CD4-positive, alpha-beta T cell treated with Interleukin-4 for 4 hours (primary cell): Measurements from ENCODE around the gene ABCF3.

Experiments
- DNase-seq: peaks from one replicate; pipeline ENCODE4 v3.0.0-alpha.2; 2020

Gene ABCF3

GRCh38 chr3:184188080-184188479, 2.1 kb downstream of the ABCF3 start:
- no peak for DNase-seq

- no peak for DNase-seq
Observed at GRCh38 chr3:184189421-184189820, 3.4 kb downstream of the ABCF3 start.

GRCh38 chr3:184192889-184193288, 6.9 kb downstream of the ABCF3 start:
- DNase-seq = no peak

GRCh38 chr3:184193991-184194539, 8.1 kb downstream of the ABCF3 start:
- no peak for DNase-seq

DNA sequence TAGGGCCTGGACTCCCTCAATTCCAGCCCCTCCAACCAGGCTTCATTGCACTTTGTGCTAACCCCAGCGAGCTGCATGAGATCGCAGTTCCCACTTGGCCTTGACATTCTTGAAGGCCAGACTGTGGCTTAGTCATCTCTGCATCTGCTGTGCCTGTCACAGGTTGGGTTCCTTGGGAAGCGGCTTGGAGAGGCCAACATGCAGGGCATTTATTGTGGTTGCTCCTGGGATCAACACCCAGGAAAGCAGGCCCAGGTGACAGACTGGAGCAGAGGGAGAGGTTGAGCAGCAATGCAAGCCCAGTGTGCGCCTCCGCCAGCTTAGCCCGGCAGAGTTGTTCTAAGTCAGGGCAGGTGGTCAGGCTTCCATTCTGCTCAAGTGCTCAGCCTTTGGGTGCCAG, 10.5 kb downstream of the ABCF3 start:
- no peak for DNase-seq

GRCh38 chr3:184198509-184198908, 12.5 kb downstream of the ABCF3 start:
- DNase-seq = no peak

DNA sequence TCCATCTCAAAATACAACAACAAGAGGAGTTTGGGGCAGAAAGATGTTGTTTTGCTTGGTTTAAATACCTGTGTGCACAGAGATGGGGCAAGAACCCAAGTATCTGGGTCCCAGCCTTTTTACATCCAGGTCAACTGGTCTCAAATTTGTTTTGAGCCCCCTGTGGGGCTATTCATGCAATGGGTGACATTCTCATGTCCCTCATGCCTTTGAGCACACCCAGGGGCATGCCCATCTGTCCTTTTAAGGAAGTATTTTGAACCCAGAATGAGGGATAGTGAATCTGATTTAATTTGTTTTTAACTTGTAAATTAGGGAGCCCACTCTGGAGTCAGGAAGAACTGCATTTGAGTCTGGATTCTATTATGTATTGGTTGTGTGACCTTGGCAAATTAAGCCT, 14.8 kb downstream of the ABCF3 start:
- no peak for DNase-seq

DNA sequence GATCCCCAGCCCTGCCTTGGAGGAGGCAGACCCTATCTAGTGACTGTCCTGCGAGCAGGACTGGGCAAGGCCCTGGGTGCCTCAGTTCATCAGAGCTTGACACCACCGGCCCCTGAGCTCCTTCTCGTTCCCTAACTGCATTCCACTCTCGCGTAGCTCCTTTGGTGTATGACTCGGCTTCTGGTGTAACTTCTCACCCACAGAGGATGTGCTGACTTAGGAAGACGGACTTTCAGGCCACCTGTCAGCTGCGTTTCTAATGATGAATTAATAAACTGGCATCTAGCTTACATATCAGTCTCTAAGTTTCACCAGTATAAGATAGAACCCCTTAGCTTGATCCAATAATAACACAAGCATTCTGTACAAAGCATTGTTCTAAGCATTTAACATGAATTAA, 17.5 kb downstream of the ABCF3 start:
- DNase-seq = no peak

DNA sequence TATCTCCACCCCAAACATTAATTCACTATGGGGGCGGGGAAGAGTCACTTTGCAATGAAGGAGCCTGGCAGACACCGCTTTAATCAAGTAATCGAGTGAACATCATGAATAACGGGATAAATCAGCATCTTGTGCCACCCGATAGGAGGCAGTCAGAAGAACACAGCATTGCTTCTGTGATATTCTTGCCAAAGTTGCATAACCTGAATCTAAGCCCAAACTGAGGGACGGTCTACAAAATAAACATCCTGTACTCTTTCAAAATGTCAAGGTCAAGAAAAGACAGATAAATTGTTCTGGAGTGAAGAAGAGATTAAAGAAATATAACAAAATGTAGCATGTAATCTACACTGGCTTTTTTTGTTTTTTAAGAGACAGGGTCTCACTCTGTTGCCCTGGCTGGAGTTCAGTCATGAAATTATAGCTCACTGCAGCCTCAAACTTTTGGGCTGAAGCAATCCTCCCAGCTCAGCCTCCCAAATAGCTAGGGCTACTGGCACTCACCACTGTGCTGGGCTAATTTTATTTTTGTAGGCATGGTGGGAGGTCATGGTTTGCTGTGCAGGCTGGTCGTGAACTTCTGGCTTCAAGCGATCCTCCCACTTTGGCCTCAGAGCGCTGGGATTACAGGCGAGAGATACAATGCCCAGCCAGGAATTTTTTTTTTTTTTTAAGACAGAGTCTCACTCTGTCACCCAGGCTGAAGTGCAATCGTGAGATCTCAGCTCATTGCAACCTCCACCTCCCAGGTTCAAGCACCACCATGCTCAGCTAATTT, 23.3 kb downstream of the ABCF3 start:
- DNase-seq = no peak

DNA sequence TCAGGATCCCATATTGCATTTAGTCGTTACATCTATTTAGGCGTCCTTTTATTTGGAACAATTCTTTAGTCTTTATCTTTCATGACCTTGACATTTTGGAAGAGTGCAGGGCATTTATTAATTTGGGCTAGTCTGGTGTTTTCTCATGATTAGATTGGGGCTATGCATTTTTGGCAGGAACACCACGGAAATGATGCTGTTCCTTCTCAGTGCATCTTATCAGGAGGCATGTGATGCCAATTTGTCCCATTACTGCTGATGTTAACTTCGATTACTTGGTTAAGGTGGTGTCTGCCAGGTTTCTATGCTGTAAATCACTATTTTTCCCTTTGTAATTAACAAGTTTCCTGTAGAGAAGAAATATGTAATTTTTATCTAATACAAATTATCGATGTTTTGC, 25.3 kb downstream of the ABCF3 start:
- no peak for DNase-seq

GRCh38 chr3:184211718-184212117, 25.7 kb downstream of the ABCF3 start:
- no peak for DNase-seq

GRCh38 chr3:184218814-184219213, 32.8 kb downstream of the ABCF3 start:
- DNase-seq = no peak

- no peak for DNase-seq
Observed at GRCh38 chr3:184222521-184222920, 36.5 kb downstream of the ABCF3 start.

DNA sequence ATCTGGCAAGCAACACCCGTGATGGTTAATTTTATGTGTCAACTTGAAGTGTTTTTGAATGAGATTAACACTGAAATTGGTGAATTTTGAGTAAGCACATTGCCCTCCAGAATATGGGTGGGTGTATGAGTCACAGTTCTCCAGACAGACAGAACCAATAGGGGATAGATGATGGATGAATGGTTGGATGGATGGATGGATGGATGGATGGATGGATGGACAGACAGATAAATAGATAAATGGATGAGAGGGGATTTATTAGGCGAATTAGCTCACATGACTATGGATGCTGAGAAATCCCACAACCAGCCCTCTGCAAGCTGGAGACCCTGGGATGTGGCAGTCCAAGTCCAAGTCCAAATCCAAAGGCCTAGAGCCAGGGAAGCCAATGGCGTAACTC, 37.9 kb downstream of the ABCF3 start:
- DNase-seq = no peak

GRCh38 chr3:184227481-184227935, 41.5 kb downstream of the ABCF3 start:
- peak; percentile 51 for DNase-seq

DNA sequence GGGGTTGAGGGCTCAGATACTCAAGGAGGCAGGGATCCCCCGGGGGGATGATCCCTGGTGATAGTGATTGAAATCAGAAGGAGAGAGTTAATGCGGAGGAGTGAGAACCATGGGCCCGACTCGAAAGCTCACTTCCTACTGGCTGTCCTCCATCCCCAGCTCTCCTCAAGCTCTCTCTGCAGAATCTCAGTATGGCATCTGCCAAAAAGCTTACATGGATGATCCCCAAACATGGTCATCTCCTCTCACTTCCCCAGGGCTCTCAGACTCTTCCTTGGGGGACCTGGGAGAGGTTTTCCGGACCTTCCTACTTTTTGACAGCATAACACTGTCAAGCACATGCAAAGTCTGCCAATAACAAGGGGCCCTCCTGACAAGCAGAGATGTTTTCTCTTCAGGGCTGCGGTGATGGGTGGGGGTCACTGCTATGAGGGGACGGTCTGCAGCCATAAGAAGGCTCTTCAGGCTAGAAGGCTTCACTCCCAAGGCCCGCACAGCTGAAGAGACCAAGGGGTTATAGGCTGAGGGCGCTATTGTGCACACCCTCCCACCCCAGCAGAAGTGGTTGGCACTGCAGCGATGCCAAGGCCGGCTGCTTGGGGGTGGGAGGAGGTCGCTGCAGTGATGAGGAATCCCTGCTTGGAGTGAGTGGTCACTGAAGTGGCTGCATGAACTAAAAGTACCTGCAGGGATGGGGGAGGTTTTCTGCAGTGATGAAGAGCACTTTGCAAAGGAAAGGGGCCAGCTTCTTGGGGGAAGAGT, 42.6 kb downstream of the ABCF3 start:
- no peak for DNase-seq

DNA sequence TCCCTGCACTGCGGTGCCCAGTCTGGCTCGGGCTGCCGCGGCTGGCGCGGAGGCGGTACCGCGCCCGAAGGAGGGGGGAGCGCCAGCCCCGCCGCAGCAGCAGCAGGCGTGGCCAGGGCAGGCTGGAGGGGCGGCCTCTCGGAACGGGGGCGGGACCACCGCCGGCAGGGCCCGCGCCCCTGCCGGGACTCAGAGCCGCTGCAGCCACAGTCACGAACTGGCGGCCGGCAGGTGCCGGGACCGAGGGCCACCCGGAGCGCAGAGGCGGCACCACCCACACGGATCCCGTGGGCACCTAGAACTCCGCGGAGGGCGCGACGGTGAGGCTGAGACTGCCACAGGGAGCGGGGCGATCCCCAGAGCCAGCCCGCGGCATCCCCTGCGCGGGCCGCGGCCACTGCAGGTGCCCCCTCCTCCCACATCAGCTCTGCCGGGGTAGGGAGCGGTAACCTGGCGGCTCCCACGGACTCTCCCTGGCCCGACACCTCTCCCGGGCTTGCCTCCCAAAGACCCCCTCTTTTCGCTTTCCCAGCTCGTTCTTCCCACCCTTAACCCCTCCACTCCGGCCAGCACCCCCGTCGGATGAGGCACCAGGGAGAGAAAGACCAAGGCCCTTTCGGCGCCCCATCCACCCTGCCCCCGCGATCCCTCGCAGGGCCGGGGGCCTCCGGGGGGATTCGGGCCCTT, 43.5 kb downstream of the ABCF3 start, which contains the start of gene VWA5B2:
Gene VWA5B2, plus strand, starts transcription at position 192 of the 687 bp plus-strand sequence. CDS start 944 bp downstream, outside the sequence.
- DNase-seq = peak; percentile 62

DNA sequence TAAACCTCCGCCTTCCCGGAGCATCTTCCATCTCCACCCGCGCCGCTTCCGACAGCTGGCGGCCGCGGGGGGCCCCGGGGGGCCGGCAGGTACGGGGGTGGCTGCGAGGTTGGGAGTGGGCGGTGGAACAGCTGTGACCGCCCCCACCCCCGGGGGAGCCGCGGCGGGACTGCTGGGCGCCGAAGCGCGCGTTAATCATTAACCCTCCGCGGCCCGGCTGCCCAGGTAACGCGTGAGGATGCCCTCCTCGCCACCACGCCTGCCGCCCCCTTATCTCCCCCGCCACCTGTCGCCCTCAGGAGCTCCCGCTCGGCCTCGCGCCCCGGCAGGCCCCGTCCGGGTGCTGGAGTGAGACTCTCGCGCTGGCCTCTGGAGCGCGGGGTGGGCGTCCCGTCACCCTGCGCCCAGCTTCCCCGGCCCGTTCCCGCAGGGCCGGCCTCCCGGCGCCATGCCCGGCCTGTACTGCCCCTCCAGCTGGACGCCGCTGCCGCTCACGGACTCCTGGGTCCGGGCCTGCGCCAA, 44.1 kb downstream of the ABCF3 start:
- no peak for DNase-seq

GRCh38 chr3:184230603-184231528, 44.9 kb downstream of the ABCF3 start:
- no peak for DNase-seq

DNA sequence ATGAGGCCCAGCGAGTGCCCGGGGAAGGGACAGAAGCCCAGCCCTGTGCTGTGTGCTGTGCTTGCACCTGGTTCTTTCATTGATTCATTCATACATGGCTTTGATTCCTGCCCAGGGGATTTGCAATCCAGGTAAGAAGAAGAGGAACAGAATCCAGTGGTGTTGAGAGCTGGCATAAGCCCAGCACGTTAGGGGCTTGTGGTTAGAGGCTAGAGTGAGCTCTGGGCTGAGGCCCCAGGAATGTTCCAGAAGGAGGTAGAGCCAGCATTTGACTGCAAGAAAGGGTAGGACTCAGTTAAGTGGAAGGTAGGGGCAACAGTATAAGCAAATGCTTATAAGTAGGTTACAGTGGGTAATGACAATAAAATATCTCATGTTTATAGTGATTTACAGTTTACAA, 45.7 kb downstream of the ABCF3 start:
- DNase-seq = no peak

DNA sequence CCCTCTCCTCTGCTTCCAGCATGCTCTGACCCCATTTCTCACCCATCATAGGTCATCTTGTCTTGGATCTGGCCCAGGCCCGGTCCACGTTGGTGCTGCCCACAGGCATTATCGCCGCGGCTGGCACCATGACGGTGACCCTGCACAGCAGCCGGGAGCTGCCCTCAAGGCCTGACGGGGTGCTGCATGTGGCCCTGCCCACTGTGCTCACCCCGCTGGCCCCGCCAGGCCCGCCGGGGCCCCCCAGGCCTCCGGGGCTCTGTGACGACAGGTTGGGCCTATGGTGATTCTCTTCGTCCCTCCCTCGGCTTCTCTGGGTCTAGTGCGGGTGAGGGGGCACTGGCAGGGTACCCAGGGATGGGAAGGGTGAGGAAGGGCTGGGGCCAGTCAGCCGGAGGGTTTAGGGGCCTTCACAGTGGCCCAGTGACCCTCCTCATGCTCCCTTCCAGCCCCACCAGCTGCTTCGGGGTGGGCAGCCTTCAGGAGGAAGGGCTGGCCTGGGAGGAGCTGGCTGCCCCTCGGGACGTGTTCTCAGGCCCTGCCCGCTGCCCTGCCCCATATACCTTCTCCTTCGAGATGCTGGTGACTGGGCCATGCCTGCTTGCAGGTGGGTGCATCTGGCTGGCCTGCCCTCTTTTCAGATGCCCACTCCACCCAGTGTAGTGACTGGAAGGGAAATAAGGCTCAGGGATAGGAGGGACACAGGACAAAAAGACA, 47.3 kb downstream of the ABCF3 start:
- no peak for DNase-seq
